Neural cell (in vitro differentiated cells): Measurements from ENCODE around the gene DCC.

ENCODE experiments used
- EP300 ChIP-seq: fragments of 450-650 bp; conservative IDR thresholded peaks from 2 replicates; pipeline ENCODE4 v1.6.1; 2014; ENCODE audit warnings: antibody characterized with exemption, mild to moderate bottlenecking, moderate library complexity; ENCODE audit not compliant: poor library complexity, severe bottlenecking
- EZH2 ChIP-seq: fragments of 200-600, 300-800 bp; shearing (Covaris generic), sonication (generic); IDR thresholded peaks from 2 replicates; pipeline ENCODE4 v1.6.1; 2014; ENCODE audit warnings: antibody characterized with exemption, low read length, borderline replicate concordance, mild to moderate bottlenecking; ENCODE audit not compliant: insufficient read depth, poor library complexity, severe bottlenecking
- POLR2AphosphoS5 ChIP-seq: IDR thresholded peaks from 2 replicates; pipeline ENCODE4 v1.6.1; 2012
- RAD21 ChIP-seq: fragments of 450-650 bp; conservative IDR thresholded peaks from 2 replicates; pipeline ENCODE4 v1.6.1; 2014; ENCODE audit warnings: antibody characterized with exemption, mild to moderate bottlenecking, moderate library complexity
- SMC3 ChIP-seq: fragments of 450-650 bp; conservative IDR thresholded peaks from 2 replicates; pipeline ENCODE4 v1.6.1; 2014; ENCODE audit warnings: antibody characterized with exemption, mild to moderate bottlenecking, moderate library complexity; ENCODE audit not compliant: poor library complexity
- TAF1 ChIP-seq: IDR thresholded peaks from 2 replicates; pipeline ENCODE4 v1.6.1; 2012; ENCODE audit warnings: low read depth
- TF ChIP-seq, protein P1 (sequence below): fragments of 450-650 bp; IDR thresholded peaks from 2 replicates; pipeline ENCODE4 v1.5.1; 2014; ENCODE audit warnings: antibody characterized with exemption, mild to moderate bottlenecking, moderate library complexity; ENCODE audit not compliant: poor library complexity, severe bottlenecking
- TF ChIP-seq, protein P2 (sequence below): IDR thresholded peaks from 2 replicates; pipeline ENCODE4 v1.6.1; 2012; ENCODE audit warnings: borderline replicate concordance

DNA sequence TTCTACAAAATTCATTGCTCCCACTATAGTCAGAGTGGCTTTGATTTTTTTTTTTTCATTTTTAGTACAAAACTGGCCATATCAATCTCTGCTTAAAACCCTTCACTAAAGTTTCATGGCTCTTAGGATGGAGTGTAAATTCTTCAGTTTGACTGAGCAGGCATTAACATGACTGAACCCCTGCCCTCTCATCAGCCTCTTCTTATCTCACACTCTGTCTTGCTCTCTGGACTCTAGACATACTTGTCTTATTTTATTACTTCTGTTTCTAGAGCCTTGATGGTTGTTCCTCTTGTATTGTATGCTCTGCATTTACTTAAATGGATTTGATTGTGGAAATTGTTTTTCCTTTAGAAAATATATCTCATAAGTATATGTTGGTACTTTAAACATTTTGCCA, 272.4 kb downstream of the DCC start:
- TF ChIP-seq, protein P1, sequence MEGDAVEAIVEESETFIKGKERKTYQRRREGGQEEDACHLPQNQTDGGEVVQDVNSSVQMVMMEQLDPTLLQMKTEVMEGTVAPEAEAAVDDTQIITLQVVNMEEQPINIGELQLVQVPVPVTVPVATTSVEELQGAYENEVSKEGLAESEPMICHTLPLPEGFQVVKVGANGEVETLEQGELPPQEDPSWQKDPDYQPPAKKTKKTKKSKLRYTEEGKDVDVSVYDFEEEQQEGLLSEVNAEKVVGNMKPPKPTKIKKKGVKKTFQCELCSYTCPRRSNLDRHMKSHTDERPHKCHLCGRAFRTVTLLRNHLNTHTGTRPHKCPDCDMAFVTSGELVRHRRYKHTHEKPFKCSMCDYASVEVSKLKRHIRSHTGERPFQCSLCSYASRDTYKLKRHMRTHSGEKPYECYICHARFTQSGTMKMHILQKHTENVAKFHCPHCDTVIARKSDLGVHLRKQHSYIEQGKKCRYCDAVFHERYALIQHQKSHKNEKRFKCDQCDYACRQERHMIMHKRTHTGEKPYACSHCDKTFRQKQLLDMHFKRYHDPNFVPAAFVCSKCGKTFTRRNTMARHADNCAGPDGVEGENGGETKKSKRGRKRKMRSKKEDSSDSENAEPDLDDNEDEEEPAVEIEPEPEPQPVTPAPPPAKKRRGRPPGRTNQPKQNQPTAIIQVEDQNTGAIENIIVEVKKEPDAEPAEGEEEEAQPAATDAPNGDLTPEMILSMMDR: no peak
- TF ChIP-seq RAD21 (no peak), EP300 (no peak), TAF1 (no peak), POLR2AphosphoS5 (no peak), EZH2 (no peak), SMC3 (no peak)
- TF ChIP-seq, protein P2, sequence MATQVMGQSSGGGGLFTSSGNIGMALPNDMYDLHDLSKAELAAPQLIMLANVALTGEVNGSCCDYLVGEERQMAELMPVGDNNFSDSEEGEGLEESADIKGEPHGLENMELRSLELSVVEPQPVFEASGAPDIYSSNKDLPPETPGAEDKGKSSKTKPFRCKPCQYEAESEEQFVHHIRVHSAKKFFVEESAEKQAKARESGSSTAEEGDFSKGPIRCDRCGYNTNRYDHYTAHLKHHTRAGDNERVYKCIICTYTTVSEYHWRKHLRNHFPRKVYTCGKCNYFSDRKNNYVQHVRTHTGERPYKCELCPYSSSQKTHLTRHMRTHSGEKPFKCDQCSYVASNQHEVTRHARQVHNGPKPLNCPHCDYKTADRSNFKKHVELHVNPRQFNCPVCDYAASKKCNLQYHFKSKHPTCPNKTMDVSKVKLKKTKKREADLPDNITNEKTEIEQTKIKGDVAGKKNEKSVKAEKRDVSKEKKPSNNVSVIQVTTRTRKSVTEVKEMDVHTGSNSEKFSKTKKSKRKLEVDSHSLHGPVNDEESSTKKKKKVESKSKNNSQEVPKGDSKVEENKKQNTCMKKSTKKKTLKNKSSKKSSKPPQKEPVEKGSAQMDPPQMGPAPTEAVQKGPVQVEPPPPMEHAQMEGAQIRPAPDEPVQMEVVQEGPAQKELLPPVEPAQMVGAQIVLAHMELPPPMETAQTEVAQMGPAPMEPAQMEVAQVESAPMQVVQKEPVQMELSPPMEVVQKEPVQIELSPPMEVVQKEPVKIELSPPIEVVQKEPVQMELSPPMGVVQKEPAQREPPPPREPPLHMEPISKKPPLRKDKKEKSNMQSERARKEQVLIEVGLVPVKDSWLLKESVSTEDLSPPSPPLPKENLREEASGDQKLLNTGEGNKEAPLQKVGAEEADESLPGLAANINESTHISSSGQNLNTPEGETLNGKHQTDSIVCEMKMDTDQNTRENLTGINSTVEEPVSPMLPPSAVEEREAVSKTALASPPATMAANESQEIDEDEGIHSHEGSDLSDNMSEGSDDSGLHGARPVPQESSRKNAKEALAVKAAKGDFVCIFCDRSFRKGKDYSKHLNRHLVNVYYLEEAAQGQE: no peak
